ENCODE data around the gene NKD2. TPM values are rescaled to one million over a fixed set of nuclear protein-coding genes. Genes with fewer than 3 reads are reported as not detected.

NKD2 gene
- total RNA-seq, 2 experiments from 2014 or later: 0.38 TPM

GRCh38 chr5:1088031-1088430, 79.4 kb downstream of the NKD2 start:
- no peak overlapping the region for H2AFZ ChIP-seq (ENCODE audit: low read length)
- H3K36me3 ChIP-seq (ENCODE audit: insufficient read depth, low read length): no peaks in the 10 kb centered on the region
- no TSS peak for BruUV-seq (replicated peaks)
- TF ChIP-seq CTCF (conservative IDR thresholded peaks at IDR 0.05; ENCODE audit: low read length) (no peak), EZH2phosphoT487 (IDR thresholded peaks at IDR 0.05; ENCODE audit: borderline replicate concordance, low read depth, low read length) (no peak)
- H3K4me3 ChIP-seq (ENCODE audit: low read depth, low read length, poor library complexity, severe bottlenecking): no peak overlapping the region
- no peak for DNase-seq (ENCODE audit: low spot score)
- intact Hi-C loops (cut with micrococcal nuclease; ENCODE audit: unreplicated experiment): no loop called here
- POLR2A ChIA-PET: no interaction called here
- H3K4me2 ChIP-seq (ENCODE audit: low read length): no peak overlapping the region
- no peak overlapping the region for H3K27ac ChIP-seq (ENCODE audit: low read depth, low read length, poor library complexity, severe bottlenecking)
- H3K4me1 ChIP-seq (ENCODE audit: insufficient read depth, low read length, poor library complexity, severe bottlenecking): no peaks in the 10 kb centered on the region
- no peaks in the 10 kb centered on the region for H3K9me2 ChIP-seq (ENCODE audit: insufficient read depth, low read length)
- H3K79me2 ChIP-seq (ENCODE audit: insufficient read depth, low read depth, low read length): no peaks in the 10 kb centered on the region
- CTCF ChIA-PET (ENCODE audit: unreplicated experiment): no interaction called here
- no peaks in the 10 kb centered on the region for H3K9me3 ChIP-seq (ENCODE audit: low read length)
- H4K20me1 ChIP-seq (ENCODE audit: insufficient read depth, low read length): no peaks in the 10 kb centered on the region; the same call in 1 of the 2 replicates

Small RNAs within 50 kb of the gene (microRNA-seq; reads per million reads assigned to microRNA genes)
- not detected for gene MIR4635 (ENCODE audit: borderline replicate concordance)

Small RNAs within 50 kb of the gene (small RNA-seq; reads per million reads assigned to genes)
- gene MIR4635: not detected

Other genes with a start within 250 kb of the NKD2 start
- gene ZDHHC11B, start 224.1 kb upstream of the NKD2 start, total RNA-seq (2014; rRNA removed; shearing (Covaris generic)): not detected in 2 replicates
- 0.26 and 0.29 TPM in 2 replicates for gene ZDHHC11B, start 224.1 kb upstream of the NKD2 start, total RNA-seq (2022)
- gene ZDHHC11, start 157.8 kb upstream of the NKD2 start, total RNA-seq (2014; rRNA removed; shearing (Covaris generic)): 10.6 and 10.7 TPM in 2 replicates
- gene ZDHHC11, start 157.8 kb upstream of the NKD2 start, total RNA-seq (2022): 30.0 and 32.0 TPM in 2 replicates
- 46.7 and 53.9 TPM in 2 replicates for gene BRD9, start 116.0 kb upstream of the NKD2 start, total RNA-seq (2014; rRNA removed; shearing (Covaris generic))
- gene BRD9, start 116.0 kb upstream of the NKD2 start, total RNA-seq (2022): 78.4 and 78.7 TPM in 2 replicates
- 51.9 and 59.4 TPM in 2 replicates for gene TRIP13, start 115.9 kb upstream of the NKD2 start, total RNA-seq (2014; rRNA removed; shearing (Covaris generic))
- gene TRIP13, start 115.9 kb upstream of the NKD2 start, total RNA-seq (2022): 46.6 and 47.6 TPM in 2 replicates
- gene SLC12A7, start 103.3 kb downstream of the NKD2 start, total RNA-seq (2014; rRNA removed; shearing (Covaris generic)): not detected in 2 replicates
- gene SLC12A7, start 103.3 kb downstream of the NKD2 start, total RNA-seq (2022): 0.06 TPM in 1 of 2 replicates, not detected in the other
- not detected in 2 replicates for gene SLC6A19, start 192.8 kb downstream of the NKD2 start, total RNA-seq (2014; rRNA removed; shearing (Covaris generic))
- not detected in 2 replicates for gene SLC6A19, start 192.8 kb downstream of the NKD2 start, total RNA-seq (2022)
- gene SLC6A18, start 216.6 kb downstream of the NKD2 start, total RNA-seq (2014; rRNA removed; shearing (Covaris generic)): not detected in 2 replicates
- gene SLC6A18, start 216.6 kb downstream of the NKD2 start, total RNA-seq (2022): not detected in 2 replicates

Data from OCI-LY7 (cell line).